ENCODE measurements around the gene HOXC10. TPM values are rescaled to one million over a fixed set of nuclear protein-coding genes. Genes with fewer than 3 reads are reported as not detected.

HOXC10 gene
- total RNA-seq, 1 experiment from 2014 or later = 3.8 TPM

DNA sequence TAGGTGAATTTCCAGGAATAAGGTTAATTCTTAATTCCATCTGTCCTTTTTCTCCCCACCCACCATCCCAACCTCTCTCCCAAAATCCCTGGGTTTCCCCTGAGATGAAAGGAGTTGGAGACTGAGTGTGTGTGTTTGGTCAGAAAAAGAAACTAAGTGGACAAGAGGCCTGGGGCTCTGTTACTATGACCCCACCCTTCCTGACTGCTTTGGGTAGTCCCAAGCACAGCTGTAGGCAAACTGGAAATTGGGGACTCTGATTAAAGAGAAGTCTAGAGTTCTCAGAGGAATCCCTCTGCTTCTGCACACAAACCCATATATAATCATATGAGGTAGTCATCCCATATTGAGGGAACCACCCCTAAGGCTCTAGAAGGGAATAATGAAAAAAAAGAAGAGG is 37.2 kb upstream of the HOXC10 start:
- no peak overlapping the region for H3K9ac ChIP-seq (ENCODE audit: low read length)
- no peaks in the 10 kb centered on the region for H4K20me1 ChIP-seq (ENCODE audit: insufficient read depth)
- intact Hi-C loops (cut with micrococcal nuclease) = no loop called here
- no peak overlapping the region for H3K4me3 ChIP-seq (replicated peaks in 1 of 2; ENCODE audit: low read depth in 1 of 2, low read length in 2 of 2)
- ChIA-PET POLR2A (no interaction called here), RAD21 (ENCODE audit: low non-redundant PET in 1 of 2, low total read pairs in 2 of 2, uncharacterized antibody in 2 of 2, unreplicated experiment in 2 of 2) (no interaction called here), CTCF (no interaction called here)
- DNase-seq (ENCODE audit: low read depth, low spot score) (no peak), ATAC-seq (no peak)
- no peak overlapping the region for H3K4me2 ChIP-seq (ENCODE audit: low read length)
- no peak overlapping the region for H2AFZ ChIP-seq (ENCODE audit: low read depth, low read length, poor library complexity, severe bottlenecking)
- no peaks in the 10 kb centered on the region for H3K79me2 ChIP-seq (ENCODE audit: insufficient read depth, low read length)
- H3K4me1 ChIP-seq (ENCODE audit: control insufficient read depth in 1 of 2, insufficient read depth in 2 of 2, low read length in 2 of 2) = peaks cover 4 to 5% of the 10 kb centered on the region in 2 experiments
- no TSS peak for BruUV-seq (replicated peaks)
- H3K9me3 ChIP-seq (ENCODE audit: control insufficient read depth in 1 of 2, insufficient read depth in 1 of 2, low read depth in 1 of 2, low read length in 2 of 2) = no peaks in the 10 kb centered on the region
- no peaks in the 10 kb centered on the region for H3K9me2 ChIP-seq (ENCODE audit: insufficient read depth)
- no peak overlapping the region for H3K27ac ChIP-seq (ENCODE audit: low read depth, low read length)
- TF ChIP-seq CTCF (IDR thresholded peaks at IDR 0.05 in 2 of 3, conservative IDR thresholded peaks at IDR 0.05 in 1 of 3; ENCODE audit: borderline replicate concordance in 1 of 3, insufficient read depth in 1 of 3, low read depth in 2 of 3, low read length in 2 of 3) = no peak
- no peak for TF ChIP-seq EZH2phosphoT487 (IDR thresholded peaks at IDR 0.05; ENCODE audit: borderline replicate concordance)
- no peak for TF ChIP-seq JUND (IDR thresholded peaks at IDR 0.05)
- no peak for TF ChIP-seq YY1 (IDR thresholded peaks at IDR 0.05; ENCODE audit: extremely low read depth, insufficient replicate concordance, low read depth, low read length)
- TF ChIP-seq CBX3 (IDR thresholded peaks at IDR 0.05; ENCODE audit: low read depth) = no peak
- TF ChIP-seq POLR2AphosphoS5 (IDR thresholded peaks at IDR 0.05; ENCODE audit: low read depth, low read length) = no peak
- TF ChIP-seq POLR2A (IDR thresholded peaks at IDR 0.05; ENCODE audit: borderline replicate concordance, extremely low read depth, insufficient read depth, insufficient read length) = no peak
- no peak for TF ChIP-seq EGR1 (IDR thresholded peaks at IDR 0.05; ENCODE audit: low read depth)
- no peak for TF ChIP-seq SIN3A (IDR thresholded peaks at IDR 0.05; ENCODE audit: low read depth)
- H3K36me3 ChIP-seq (ENCODE audit: control insufficient read depth in 1 of 2, insufficient read depth in 2 of 2, low read length in 2 of 2) = no peaks in the 10 kb centered on the region
- no peaks in the 10 kb centered on the region for H3K27me3 ChIP-seq (ENCODE audit: insufficient read depth, low read length)
